K562 (cell line): Measurements from ENCODE around the gene GOLIM4. TPM values are rescaled to one million over a fixed set of nuclear protein-coding genes. Genes with fewer than 3 reads are reported as not detected.

Source experiments
- ATF1 ChIP-seq, 2 experiments: fragments of 450-650 bp in 1 of 2; IDR thresholded peaks; 2 replicates each; pipeline ENCODE4 v1.6.1; 2016; ENCODE audit warnings: missing compliant biosample characterization in 1 of 2, missing genetic modification characterization in 1 of 2
- BCLAF1 ChIP-seq, 2 experiments: fragments of 450-650 bp in 1 of 2; IDR thresholded peaks; 2 replicates each; pipeline ENCODE4 v1.6.1; 2011 to 2017; ENCODE audit warnings: low read depth in 2 of 2, antibody characterized with exemption in 1 of 2, borderline replicate concordance in 1 of 2, low read length in 1 of 2, mild to moderate bottlenecking in 1 of 2, mixed read lengths in 1 of 2; ENCODE audit not compliant: control insufficient read depth in 1 of 2
- EGR1 ChIP-seq: fragments of 450-650 bp; conservative IDR thresholded peaks from 2 replicates; pipeline ENCODE4 v1.6.1; 2017; ENCODE audit warnings: mild to moderate bottlenecking
- ESRRA ChIP-seq: fragments of 450-650 bp; IDR thresholded peaks from 2 replicates; pipeline ENCODE4 v1.6.1; 2014; ENCODE audit warnings: low read depth, mild to moderate bottlenecking, moderate library complexity, borderline replicate concordance
- EZH2 ChIP-seq: IDR thresholded peaks from 2 replicates; pipeline ENCODE4 v1.6.1; 2012; ENCODE audit warnings: low read depth, mild to moderate bottlenecking, inconsistent platforms, low read length, borderline replicate concordance
- HOMEZ ChIP-seq: fragments of 250-450 bp; sonication (Bioruptor Pico); IDR thresholded peaks from 2 replicates; pipeline ENCODE4 v1.4.0; 2020; ENCODE audit warnings: mild to moderate bottlenecking, moderate library complexity
- ILK ChIP-seq: fragments of 450-650 bp; IDR thresholded peaks from 2 replicates; pipeline ENCODE4 v1.6.1; 2016; ENCODE audit warnings: missing genetic modification characterization, low read depth, mild to moderate bottlenecking, missing compliant biosample characterization, moderate library complexity, borderline replicate concordance
- LEF1 ChIP-seq: fragments of 450-650 bp; IDR thresholded peaks from 2 replicates; pipeline ENCODE4 v1.6.1; 2016; ENCODE audit warnings: mild to moderate bottlenecking
- NONO ChIP-seq, 2 experiments: fragments of 200-400 bp in 1 of 2; fragments of 450-650 bp in 1 of 2; formaldehyde crosslinking in 1 of 2; IDR thresholded peaks; 2 replicates each; pipeline ENCODE4 v1.6.1; 2017; ENCODE audit warnings: low read depth in 2 of 2, mild to moderate bottlenecking in 2 of 2, moderate library complexity in 2 of 2, low read length in 1 of 2
- NR4A1 ChIP-seq, 2 experiments: fragments of 250-450 bp in 1 of 2; fragments of 450-650 bp in 1 of 2; sonication (Bioruptor Pico) in 1 of 2; IDR thresholded peaks; 2 replicates each; pipeline versions ENCODE4 v1.4.0 to v1.6.1; 2016 to 2020; ENCODE audit warnings: mild to moderate bottlenecking in 2 of 2, missing compliant biosample characterization in 1 of 2, missing genetic modification characterization in 1 of 2, moderate library complexity in 1 of 2
- RBM14 ChIP-seq: fragments of 200-400 bp; formaldehyde crosslinking; IDR thresholded peaks from 2 replicates; pipeline ENCODE4 v1.6.1; 2018; ENCODE audit warnings: low read depth, mild to moderate bottlenecking, low read length, moderate library complexity, borderline replicate concordance; ENCODE audit not compliant: insufficient read depth
- U2AF1 ChIP-seq: fragments of 200-400 bp; formaldehyde crosslinking; optimal IDR thresholded peaks from 2 replicates; pipeline ENCODE3; 2017; ENCODE audit warnings: mild to moderate bottlenecking, low read depth, low read length, moderate library complexity
- WHSC1 ChIP-seq: IDR thresholded peaks from one replicate; pipeline ENCODE4 v1.6.1; 2012; ENCODE audit warnings: low read length, control low read depth, inconsistent platforms
- ZBTB43 ChIP-seq: sonication (generic); formaldehyde crosslinking; IDR thresholded peaks from 2 replicates; pipeline ENCODE4 v1.8.0; 2023; ENCODE audit warnings: mild to moderate bottlenecking, missing genetic modification reagents
- ZHX1 ChIP-seq: fragments of 150-350 bp; conservative IDR thresholded peaks from 2 replicates; pipeline ENCODE4 v1.6.1; 2014; ENCODE audit warnings: low read length
- ZNF174 ChIP-seq: fragments of 250-450 bp; sonication (Bioruptor Pico); IDR thresholded peaks from 2 replicates; pipeline ENCODE4 v1.4.0; 2020; ENCODE audit warnings: mild to moderate bottlenecking
- ZNF217 ChIP-seq: sonication (generic); formaldehyde crosslinking; IDR thresholded peaks from 2 replicates; pipeline ENCODE4 v1.8.0; 2022; ENCODE audit warnings: mild to moderate bottlenecking, missing genetic modification reagents
- polyA plus RNA-seq, 8 experiments: library from polyadenylated mRNA; depleted of rRNA in 4 of 8; stranded (reverse) in 5 of 8; unstranded in 3 of 8; fragments of >200 nt; fragmentation: Nextera tagmentation in 2 of 8; fragmentation: Illumina TruSeq in 1 of 8; extraction: Ambion mirVana in 2 of 8; extraction: Trizol in 1 of 8; gene quantifications; 2 replicates each; pipeline versions ENCODE4 v1.2.1 to v1.2.3, GENCODE V29; 2011 to 2014; ENCODE audit warnings: inconsistent platforms in 1 of 8, missing spikeins in 1 of 8
- total RNA-seq, 7 experiments: library from RNA; depleted of rRNA in 6 of 7; stranded (reverse); fragments of >200 nt in 6 of 7; fragmentation: Illumina TruSeq in 2 of 7; extraction: Trizol in 2 of 7; gene quantifications; 2 replicates each; pipeline versions ENCODE4 v1.2.1 to v1.2.3, GENCODE V29; 2011 to 2021; ENCODE audit warnings: low replicate concordance in 1 of 7

Gene GOLIM4
- total and polyA plus RNA-seq, 9 of the 15 experiments (the other 6 are each of a cell fraction or from before 2014, with no cell fraction given): 9.3 to 39.4 (median 31.0) TPM

- TF ChIP-seq EZH2: no peak
- no peak for TF ChIP-seq U2AF1
- TF ChIP-seq EGR1: no peak
- TF ChIP-seq NR4A1 (CRISPR knock-in tag; IDR thresholded peaks at IDR 0.05): 0 out of 2 replicates have a peak, but pooled peaks have one; percentile 30
- no peak for TF ChIP-seq NR4A1 (tag; IDR thresholded peaks at IDR 0.05)
- TF ChIP-seq NONO (IDR thresholded peaks at IDR 0.05; ENCODE audit: low read depth in 2 of 2, low read length in 1 of 2): no peak
- no peak for TF ChIP-seq LEF1
- no peak for TF ChIP-seq WHSC1
- no peak for TF ChIP-seq ILK
- no peak for TF ChIP-seq ESRRA
- no peak for TF ChIP-seq ZNF174
- no peak for TF ChIP-seq ZNF217 (CRISPR knock-in tag)
- no peak for TF ChIP-seq ATF1 (CRISPR knock-in tag; IDR thresholded peaks at IDR 0.05)
- no peak for TF ChIP-seq ATF1 (tag; IDR thresholded peaks at IDR 0.05)
- TF ChIP-seq BCLAF1 (IDR thresholded peaks at IDR 0.05; ENCODE audit: borderline replicate concordance in 1 of 2, control insufficient read depth in 1 of 2, low read depth in 2 of 2, low read length in 1 of 2): no peak
- TF ChIP-seq ZHX1: no peak
- TF ChIP-seq RBM14: no peak
- no peak for TF ChIP-seq HOMEZ (CRISPR knock-in tag)
- no peak for TF ChIP-seq ZBTB43 (CRISPR knock-in tag)
These were observed 507 bp upstream of the GOLIM4 start (continued) for GRCh38 chr3:168096210-168096652.
